Activated gamma-delta T cell treated with anti-CD3 and anti-CD28 coated beads, Interleukin-2, amount 50 U/mL, for 16 hours (primary cell): ENCODE results near the gene SLC35B2.

Experiments used
- DNase-seq: peaks from one replicate; pipeline ENCODE4 v3.0.0-alpha.2; 2020; ENCODE audit warnings: low read depth

SLC35B2 gene

GRCh38 chr6:44257025-44257752 is at the start of gene SLC35B2:
Gene SLC35B2 (minus strand): TSS chr6:44257528. CDS start chr6:44257410, 118 bp downstream.
- DNase-seq: no peak

- no peak for DNase-seq
Observed at GRCh38 chr6:44306710-44307109, 49.4 kb upstream of the SLC35B2 start.

GRCh38 chr6:44305200-44305725 is 47.9 kb upstream of the SLC35B2 start:
- DNase-seq: no peak

- no peak for DNase-seq
Observed at GRCh38 chr6:44304282-44305199, 47.2 kb upstream of the SLC35B2 start.

- DNase-seq: no peak
Observed at GRCh38 chr6:44303842-44304241, 46.5 kb upstream of the SLC35B2 start.

- DNase-seq: no peak
Observed at GRCh38 chr6:44302856-44303255, 45.5 kb upstream of the SLC35B2 start.

- no peak for DNase-seq
Observed at GRCh38 chr6:44301782-44302564, 44.6 kb upstream of the SLC35B2 start.

GRCh38 chr6:44301106-44301505 is 43.8 kb upstream of the SLC35B2 start:
- no peak for DNase-seq

- no peak for DNase-seq
Observed at GRCh38 chr6:44300292-44300823, 43.0 kb upstream of the SLC35B2 start.

GRCh38 chr6:44298864-44299263 is 41.5 kb upstream of the SLC35B2 start:
- DNase-seq: no peak

GRCh38 chr6:44298055-44298803 is 40.9 kb upstream of the SLC35B2 start:
- DNase-seq: no peak

- DNase-seq: no peak
Observed at GRCh38 chr6:44297063-44298038, 40.0 kb upstream of the SLC35B2 start.

- no peak for DNase-seq
Observed at GRCh38 chr6:44294832-44295791, 37.8 kb upstream of the SLC35B2 start.

GRCh38 chr6:44292661-44293365 is 35.5 kb upstream of the SLC35B2 start:
- no peak for DNase-seq

GRCh38 chr6:44291841-44292240 is 34.5 kb upstream of the SLC35B2 start:
- DNase-seq: no peak

GRCh38 chr6:44289726-44290260 is 32.5 kb upstream of the SLC35B2 start:
- DNase-seq: no peak

- no peak for DNase-seq
Observed at GRCh38 chr6:44286747-44287146, 29.4 kb upstream of the SLC35B2 start.

- no peak for DNase-seq
Observed at GRCh38 chr6:44286285-44286565, 28.9 kb upstream of the SLC35B2 start.
